ENCODE data around the gene DSCAM.

DSCAM gene

DNA sequence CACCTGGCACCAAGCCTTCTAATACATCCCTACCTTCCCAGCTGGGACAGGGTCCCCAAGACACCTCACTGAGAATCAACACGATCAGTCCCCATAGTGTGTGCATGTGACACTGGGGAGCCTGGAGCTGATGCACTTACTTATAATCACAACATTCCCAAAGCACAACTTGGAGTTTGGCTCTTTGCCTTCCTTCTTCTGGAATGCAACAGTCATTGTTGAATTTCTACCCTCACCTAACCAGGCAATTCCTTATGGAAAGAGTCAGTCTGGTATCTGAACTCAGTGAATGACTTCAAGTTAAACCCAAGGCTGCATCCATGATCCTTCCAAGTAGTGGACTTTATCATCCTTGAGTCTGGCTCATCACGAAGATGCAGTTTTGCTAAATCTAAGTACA, 86.1 kb downstream of the DSCAM start:
- Histone ChIP-seq H3K4me1 (ENCODE audit: control insufficient read depth, insufficient read depth, low read length) (no peaks in the 10 kb centered on the region), H3K27me3 (ENCODE audit: control insufficient read depth, insufficient read depth, low read length) (no peaks in the 10 kb centered on the region), H3K4me3 (ENCODE audit: low read length) (no peak overlapping the region), H3K36me3 (ENCODE audit: control insufficient read depth, insufficient read depth, low read length) (no peaks in the 10 kb centered on the region), H3K9me3 (ENCODE audit: control insufficient read depth, low read length) (no peaks in the 10 kb centered on the region), H3K9ac (ENCODE audit: low read length) (no peak overlapping the region)

DNA sequence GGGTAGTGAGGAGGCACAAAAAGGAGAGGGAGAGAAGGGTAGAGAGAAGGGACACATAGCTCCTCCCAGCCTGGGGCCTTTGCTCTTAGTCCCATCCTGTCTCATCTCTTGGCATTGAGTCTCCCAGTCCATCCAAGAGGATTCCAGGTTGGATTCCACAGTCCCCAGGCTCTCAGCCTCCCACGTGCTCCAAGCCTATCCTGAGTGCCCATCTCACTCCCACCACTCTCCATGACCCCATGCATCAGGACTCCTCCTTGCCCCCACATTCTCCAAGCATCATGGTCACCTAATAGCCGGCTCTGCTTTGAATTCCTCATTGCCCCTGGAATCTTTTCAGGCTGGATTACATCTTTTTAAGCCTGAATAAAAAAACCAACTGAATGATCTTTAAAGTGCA, 87.9 kb downstream of the DSCAM start:
- Histone ChIP-seq H3K36me3 (ENCODE audit: control insufficient read depth, insufficient read depth, low read length) (no peaks in the 10 kb centered on the region), H3K27me3 (ENCODE audit: control insufficient read depth, insufficient read depth, low read length) (no peaks in the 10 kb centered on the region), H3K9ac (ENCODE audit: low read length) (no peak overlapping the region), H3K4me1 (ENCODE audit: control insufficient read depth, insufficient read depth, low read length) (no peaks in the 10 kb centered on the region), H3K9me3 (ENCODE audit: control insufficient read depth, low read length) (no peaks in the 10 kb centered on the region), H3K4me3 (ENCODE audit: low read length) (no peak overlapping the region)

DNA sequence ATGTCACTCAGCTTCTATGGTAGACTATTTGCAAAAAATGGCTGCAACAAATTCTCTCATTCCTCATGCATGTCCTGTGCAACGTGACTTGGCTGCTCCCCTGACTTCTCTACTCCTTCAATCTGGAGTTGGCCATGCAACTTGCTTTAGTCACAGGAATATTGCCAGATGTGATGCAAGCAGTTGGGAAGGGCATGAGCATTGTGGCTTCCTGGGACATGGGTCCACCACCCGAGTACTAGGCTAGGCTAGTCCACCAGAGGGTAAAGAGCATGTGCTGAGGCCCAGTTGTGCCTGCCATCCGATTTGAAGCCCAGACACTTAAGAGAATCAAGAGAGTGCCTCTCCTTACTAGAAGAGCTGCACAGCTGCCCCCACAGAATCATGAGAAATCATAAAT, 89.6 kb downstream of the DSCAM start:
- Histone ChIP-seq H3K9ac (ENCODE audit: low read length) (no peak overlapping the region), H3K36me3 (ENCODE audit: control insufficient read depth, insufficient read depth, low read length) (no peaks in the 10 kb centered on the region), H3K4me1 (ENCODE audit: control insufficient read depth, insufficient read depth, low read length) (no peaks in the 10 kb centered on the region), H3K27me3 (ENCODE audit: control insufficient read depth, insufficient read depth, low read length) (no peaks in the 10 kb centered on the region), H3K9me3 (ENCODE audit: control insufficient read depth, low read length) (no peaks in the 10 kb centered on the region), H3K4me3 (ENCODE audit: low read length) (no peak overlapping the region)

- H3K36me3 ChIP-seq (ENCODE audit: control insufficient read depth, insufficient read depth, low read length), result no peaks in the 10 kb centered on the region
- H3K4me3 ChIP-seq (ENCODE audit: low read length), result no peak overlapping the region
- no peaks in the 10 kb centered on the region for H3K4me1 ChIP-seq (ENCODE audit: control insufficient read depth, insufficient read depth, low read length)
- no peaks in the 10 kb centered on the region for H3K9me3 ChIP-seq (ENCODE audit: control insufficient read depth, low read length)
- H3K9ac ChIP-seq (ENCODE audit: low read length), result no peak overlapping the region
- H3K27me3 ChIP-seq (ENCODE audit: control insufficient read depth, insufficient read depth, low read length), result no peaks in the 10 kb centered on the region
Observed at GRCh38 chr21:40754466-40754865, 92.5 kb downstream of the DSCAM start.

GRCh38 chr21:40753756-40754155, 93.2 kb downstream of the DSCAM start:
- H3K36me3 ChIP-seq (ENCODE audit: control insufficient read depth, insufficient read depth, low read length), result no peaks in the 10 kb centered on the region
- no peaks in the 10 kb centered on the region for H3K4me1 ChIP-seq (ENCODE audit: control insufficient read depth, insufficient read depth, low read length)
- H3K27me3 ChIP-seq (ENCODE audit: control insufficient read depth, insufficient read depth, low read length), result no peaks in the 10 kb centered on the region
- no peaks in the 10 kb centered on the region for H3K9me3 ChIP-seq (ENCODE audit: control insufficient read depth, low read length)
- H3K4me3 ChIP-seq (ENCODE audit: low read length), result no peak overlapping the region
- no peak overlapping the region for H3K9ac ChIP-seq (ENCODE audit: low read length)

- Histone ChIP-seq H3K4me1 (ENCODE audit: control insufficient read depth, insufficient read depth, low read length) (no peaks in the 10 kb centered on the region), H3K9me3 (ENCODE audit: control insufficient read depth, low read length) (no peaks in the 10 kb centered on the region), H3K27me3 (ENCODE audit: control insufficient read depth, insufficient read depth, low read length) (no peaks in the 10 kb centered on the region)
Observed at GRCh38 chr21:40752125-40752524, 94.8 kb downstream of the DSCAM start.

DNA sequence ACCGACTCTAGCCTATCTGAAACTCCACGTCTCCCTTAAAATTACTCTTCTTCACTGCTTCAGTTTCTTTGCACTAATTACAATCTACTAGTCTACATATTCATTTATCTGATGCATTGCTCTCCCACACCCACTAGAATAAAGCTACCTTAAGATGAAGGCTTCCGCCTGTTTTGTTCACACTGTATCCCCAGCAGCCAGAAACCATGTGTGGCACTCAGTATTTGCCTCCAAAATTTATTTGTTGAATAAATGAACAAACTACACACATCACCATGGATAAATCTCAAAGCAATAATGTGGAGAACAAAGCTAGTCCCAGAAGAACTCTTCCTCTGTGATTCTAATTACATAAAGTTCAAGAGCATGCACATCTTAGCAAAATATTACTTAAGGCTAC, 95.7 kb downstream of the DSCAM start:
- H3K9me3 ChIP-seq (ENCODE audit: control insufficient read depth, low read length), result no peaks in the 10 kb centered on the region
- no peaks in the 10 kb centered on the region for H3K27me3 ChIP-seq (ENCODE audit: control insufficient read depth, insufficient read depth, low read length)
- H3K4me3 ChIP-seq (ENCODE audit: low read length), result no peak overlapping the region
- H3K4me1 ChIP-seq (ENCODE audit: control insufficient read depth, insufficient read depth, low read length), result no peaks in the 10 kb centered on the region
- no peak overlapping the region for H3K9ac ChIP-seq (ENCODE audit: low read length)
- no peaks in the 10 kb centered on the region for H3K36me3 ChIP-seq (ENCODE audit: control insufficient read depth, insufficient read depth, low read length)

More at GRCh38 chr21:40752125-40752524, 94.8 kb downstream of the DSCAM start:
- H3K36me3 ChIP-seq (ENCODE audit: control insufficient read depth, insufficient read depth, low read length), result no peaks in the 10 kb centered on the region
- no peak overlapping the region for H3K9ac ChIP-seq (ENCODE audit: low read length)
- no peak overlapping the region for H3K4me3 ChIP-seq (ENCODE audit: low read length)

GRCh38 chr21:40736145-40736544, 110.8 kb downstream of the DSCAM start:
- H3K27me3 ChIP-seq (ENCODE audit: control insufficient read depth, insufficient read depth, low read length), result no peaks in the 10 kb centered on the region
- H3K9me3 ChIP-seq (ENCODE audit: control insufficient read depth, low read length), result no peaks in the 10 kb centered on the region
- H3K4me3 ChIP-seq (ENCODE audit: low read length), result no peak overlapping the region
- no peak overlapping the region for H3K9ac ChIP-seq (ENCODE audit: low read length)
- H3K36me3 ChIP-seq (ENCODE audit: control insufficient read depth, insufficient read depth, low read length), result no peaks in the 10 kb centered on the region
- no peaks in the 10 kb centered on the region for H3K4me1 ChIP-seq (ENCODE audit: control insufficient read depth, insufficient read depth, low read length)

GRCh38 chr21:40733024-40733397, 113.9 kb downstream of the DSCAM start:
- Histone ChIP-seq H3K27me3 (ENCODE audit: control insufficient read depth, insufficient read depth, low read length) (no peaks in the 10 kb centered on the region), H3K4me1 (ENCODE audit: control insufficient read depth, insufficient read depth, low read length) (no peaks in the 10 kb centered on the region), H3K9me3 (ENCODE audit: control insufficient read depth, low read length) (no peaks in the 10 kb centered on the region), H3K4me3 (ENCODE audit: low read length) (no peak overlapping the region), H3K36me3 (ENCODE audit: control insufficient read depth, insufficient read depth, low read length) (no peaks in the 10 kb centered on the region), H3K9ac (ENCODE audit: low read length) (no peak overlapping the region)

- Histone ChIP-seq H3K27me3 (ENCODE audit: control insufficient read depth, insufficient read depth, low read length) (no peaks in the 10 kb centered on the region), H3K9me3 (ENCODE audit: control insufficient read depth, low read length) (no peaks in the 10 kb centered on the region), H3K36me3 (ENCODE audit: control insufficient read depth, insufficient read depth, low read length) (no peaks in the 10 kb centered on the region), H3K4me1 (ENCODE audit: control insufficient read depth, insufficient read depth, low read length) (no peaks in the 10 kb centered on the region), H3K9ac (ENCODE audit: low read length) (no peak overlapping the region), H3K4me3 (ENCODE audit: low read length) (no peak overlapping the region)
Observed at GRCh38 chr21:40732253-40733023, 114.5 kb downstream of the DSCAM start.

DNA sequence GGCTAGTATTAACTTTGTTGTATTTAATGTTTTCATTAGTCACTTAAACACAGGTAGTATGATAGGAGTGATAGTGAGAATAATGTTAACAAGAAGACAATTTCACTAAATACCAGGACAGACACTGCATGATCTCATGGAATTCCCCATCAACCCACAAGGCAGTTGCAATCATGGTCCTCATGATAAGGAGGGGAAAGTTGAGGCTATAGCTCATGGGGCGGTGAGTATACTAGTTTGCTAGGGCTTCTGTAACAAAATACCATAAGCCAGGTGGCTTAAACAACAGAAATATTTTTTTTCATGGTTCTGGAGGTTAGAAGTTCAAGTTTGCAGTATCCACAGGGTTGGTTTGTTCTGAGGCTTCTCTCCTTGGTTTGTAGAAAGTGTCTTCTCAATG, 115.8 kb downstream of the DSCAM start:
- Histone ChIP-seq H3K27me3 (ENCODE audit: control insufficient read depth, insufficient read depth, low read length) (no peaks in the 10 kb centered on the region), H3K9ac (ENCODE audit: low read length) (no peak overlapping the region), H3K4me3 (ENCODE audit: low read length) (no peak overlapping the region), H3K36me3 (ENCODE audit: control insufficient read depth, insufficient read depth, low read length) (no peaks in the 10 kb centered on the region), H3K9me3 (ENCODE audit: control insufficient read depth, low read length) (no peaks in the 10 kb centered on the region), H3K4me1 (ENCODE audit: control insufficient read depth, insufficient read depth, low read length) (no peaks in the 10 kb centered on the region)

- Histone ChIP-seq H3K4me3 (ENCODE audit: low read length) (no peak overlapping the region), H3K9me3 (ENCODE audit: control insufficient read depth, low read length) (no peaks in the 10 kb centered on the region), H3K9ac (ENCODE audit: low read length) (no peak overlapping the region), H3K27me3 (ENCODE audit: control insufficient read depth, insufficient read depth, low read length) (no peaks in the 10 kb centered on the region), H3K4me1 (ENCODE audit: control insufficient read depth, insufficient read depth, low read length) (no peaks in the 10 kb centered on the region), H3K36me3 (ENCODE audit: control insufficient read depth, insufficient read depth, low read length) (no peaks in the 10 kb centered on the region)
Observed at GRCh38 chr21:40730426-40730800, 116.5 kb downstream of the DSCAM start.
